ENCODE data around the gene KDM4C.

- TF ChIP-seq POLR2A (IDR thresholded peaks at IDR 0.05; ENCODE audit: low read depth, low read length) (no peak), NFE2L2 (IDR thresholded peaks at IDR 0.05; ENCODE audit: low read depth, low read length) (no peak), CTCF (conservative IDR thresholded peaks at IDR 0.05; ENCODE audit: low read depth, low read length) (no peak), SMC3 (IDR thresholded peaks at IDR 0.05; ENCODE audit: low read depth, low read length) (no peak), MAZ (IDR thresholded peaks at IDR 0.05; ENCODE audit: borderline replicate concordance, low read depth, low read length) (no peak), RAD21 (IDR thresholded peaks at IDR 0.05; ENCODE audit: low read length) (no peak), ELK1 (IDR thresholded peaks at IDR 0.05; ENCODE audit: borderline replicate concordance, low read depth, low read length) (no peak)
Measured at GRCh38 chr9:7129391-7129790, 371.6 kb downstream of the KDM4C start.
